ENCODE measurements around the gene GARIN5A. TPM values are rescaled to one million over a fixed set of nuclear protein-coding genes. Genes with fewer than 3 reads are reported as not detected.
A peak's percentile ranks its signal among the peaks of the same experiment; 100 is the strongest.

The GARIN5A gene
- 0.63 TPM for polyA plus RNA-seq (2013)

- WGBS (ENCODE audit: insufficient coverage), result 4% methylated on average over 47 of the region's 58 CpGs
- peak within 1 kb of the TSS; percentile 33 to 81 for H3K27ac ChIP-seq (ENCODE audit: insufficient read depth in 1 of 2, low read depth in 1 of 2, low read length in 2 of 2, poor library complexity in 1 of 2, severe bottlenecking in 2 of 2)
- H3K27me3 ChIP-seq (replicated peaks in 2 of 5; ENCODE audit: control insufficient read depth in 4 of 5, insufficient read depth in 5 of 5, low read length in 4 of 5), result no peaks in the 10 kb centered on the region
- H3K4me3 ChIP-seq (ENCODE audit: control insufficient read depth in 1 of 7, extremely low read depth in 1 of 7, insufficient read depth in 4 of 7, low read depth in 2 of 7, low read length in 6 of 7), result peak within 1 kb of the TSS; percentile 84 to 98 (median 89)
- peaks cover 0 to 7% (median 0%) of the 10 kb centered on the region in 5 experiments for H3K9me3 ChIP-seq (ENCODE audit: control extremely low read depth in 1 of 5, control insufficient read depth in 4 of 5, insufficient read depth in 2 of 5, low read depth in 1 of 5, low read length in 4 of 5)
- peaks cover 5 to 37% (median 26%) of the 10 kb centered on the region in 4 experiments for H3K36me3 ChIP-seq (ENCODE audit: control insufficient read depth in 4 of 4, insufficient read depth in 4 of 4, low read length in 3 of 4)
- POLR2A ChIA-PET, result no interaction called here
- DNase-seq, result peak; percentile 96 to 97 (median 97)
- CTCF ChIA-PET, result no interaction called here
- peaks cover 0 to 16% (median 11%) of the 10 kb centered on the region in 4 experiments for H3K4me1 ChIP-seq (ENCODE audit: control extremely low read depth in 1 of 4, control insufficient read depth in 4 of 4, insufficient read depth in 4 of 4, low read length in 3 of 4)
These were observed at the start of gene GARIN5A, which contains the start of gene EMC10 for GRCh38 chr19:50476224-50476906. Gene GARIN5A (minus strand): TSS chr19:50476848. CDS start chr19:50476388, 460 bp downstream. Gene EMC10 (plus strand): TSS chr19:50476507. CDS start chr19:50476545, 38 bp downstream.

DNA sequence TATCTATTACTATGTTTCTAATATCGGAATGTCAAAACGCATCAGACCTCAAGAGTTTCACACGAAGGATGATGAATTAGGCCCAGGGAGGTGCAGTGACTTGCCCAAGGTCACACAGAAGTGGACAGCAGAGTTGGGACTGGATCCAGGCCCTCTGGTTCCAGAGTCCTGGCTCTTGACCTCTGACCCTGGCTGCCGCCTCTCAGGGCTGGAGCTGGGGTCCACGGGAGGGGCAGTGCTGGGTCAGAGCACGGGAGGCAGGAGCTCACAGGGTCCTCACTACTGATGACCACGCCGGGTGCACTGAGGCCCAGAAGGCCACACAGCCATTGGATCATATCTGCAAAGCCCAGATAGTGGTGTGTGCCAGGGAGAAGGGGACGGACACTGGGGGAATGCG, 46.2 kb upstream of the GARIN5A start:
- Histone ChIP-seq H3K4me1 (ENCODE audit: control extremely low read depth in 1 of 4, control insufficient read depth in 4 of 4, insufficient read depth in 4 of 4, low read length in 3 of 4) (no peaks in the 10 kb centered on the region), H3K4me3 (ENCODE audit: control insufficient read depth in 1 of 7, extremely low read depth in 1 of 7, insufficient read depth in 4 of 7, low read depth in 2 of 7, low read length in 6 of 7) (no peak overlapping the region), H3K27ac (ENCODE audit: insufficient read depth in 1 of 2, low read depth in 1 of 2, low read length in 2 of 2, poor library complexity in 1 of 2, severe bottlenecking in 2 of 2) (no peak overlapping the region), H3K27me3 (replicated peaks in 2 of 5; ENCODE audit: control insufficient read depth in 4 of 5, insufficient read depth in 5 of 5, low read length in 4 of 5) (peaks cover 0 to 7% (median 0%) of the 10 kb centered on the region in 5 experiments), H3K36me3 (ENCODE audit: control insufficient read depth in 4 of 4, insufficient read depth in 4 of 4, low read length in 3 of 4) (no peaks in the 10 kb centered on the region), H3K9me3 (ENCODE audit: control extremely low read depth in 1 of 5, control insufficient read depth in 4 of 5, insufficient read depth in 2 of 5, low read depth in 1 of 5, low read length in 4 of 5) (peaks cover 0 to 8% (median 0%) of the 10 kb centered on the region in 5 experiments)
- POLR2A ChIA-PET, result no interaction called here
- no peak for DNase-seq
- CTCF ChIA-PET, result interaction anchor here (2.2 kb wide), 1 partner anchor 12 kb away, joined by 8 read pairs; no protein-coding TSS in a partner anchor
- 99% methylated on average over 9 of the region's 10 CpGs for WGBS (ENCODE audit: insufficient coverage)

GRCh38 chr19:50520822-50521465, 44.3 kb upstream of the GARIN5A start:
- H3K27me3 ChIP-seq (replicated peaks in 2 of 5; ENCODE audit: control insufficient read depth in 4 of 5, insufficient read depth in 5 of 5, low read length in 4 of 5), result peaks cover 0 to 24% (median 3%) of the 10 kb centered on the region in 5 experiments

GRCh38 chr19:50519006-50519575, 42.4 kb upstream of the GARIN5A start:
- H3K4me1 ChIP-seq (ENCODE audit: control extremely low read depth in 1 of 4, control insufficient read depth in 4 of 4, insufficient read depth in 4 of 4, low read length in 3 of 4), result peaks cover 0 to 1% (median 0%) of the 10 kb centered on the region in 4 experiments
- POLR2A ChIA-PET, result no interaction called here
- H3K36me3 ChIP-seq (ENCODE audit: control insufficient read depth in 4 of 4, insufficient read depth in 4 of 4, low read length in 3 of 4), result no peaks in the 10 kb centered on the region
- peaks cover 0 to 8% (median 0%) of the 10 kb centered on the region in 5 experiments for H3K9me3 ChIP-seq (ENCODE audit: control extremely low read depth in 1 of 5, control insufficient read depth in 4 of 5, insufficient read depth in 2 of 5, low read depth in 1 of 5, low read length in 4 of 5)
- CTCF ChIA-PET, result no interaction called here
- no peak for DNase-seq
- 96% methylated on average over 37 of the region's 40 CpGs for WGBS (ENCODE audit: insufficient coverage)
- H3K4me3 ChIP-seq (ENCODE audit: control insufficient read depth in 1 of 7, extremely low read depth in 1 of 7, insufficient read depth in 4 of 7, low read depth in 2 of 7, low read length in 6 of 7), result no peak overlapping the region
- no peak overlapping the region for H3K27ac ChIP-seq (ENCODE audit: insufficient read depth in 1 of 2, low read depth in 1 of 2, low read length in 2 of 2, poor library complexity in 1 of 2, severe bottlenecking in 2 of 2)
- H3K27me3 ChIP-seq (replicated peaks in 2 of 5; ENCODE audit: control insufficient read depth in 4 of 5, insufficient read depth in 5 of 5, low read length in 4 of 5), result peaks cover 0 to 39% (median 12%) of the 10 kb centered on the region in 5 experiments

More at GRCh38 chr19:50520822-50521465, 44.3 kb upstream of the GARIN5A start:
- Histone ChIP-seq H3K27ac (ENCODE audit: insufficient read depth in 1 of 2, low read depth in 1 of 2, low read length in 2 of 2, poor library complexity in 1 of 2, severe bottlenecking in 2 of 2) (no peak overlapping the region), H3K4me1 (ENCODE audit: control extremely low read depth in 1 of 4, control insufficient read depth in 4 of 4, insufficient read depth in 4 of 4, low read length in 3 of 4) (no peaks in the 10 kb centered on the region), H3K36me3 (ENCODE audit: control insufficient read depth in 4 of 4, insufficient read depth in 4 of 4, low read length in 3 of 4) (no peaks in the 10 kb centered on the region), H3K9me3 (ENCODE audit: control extremely low read depth in 1 of 5, control insufficient read depth in 4 of 5, insufficient read depth in 2 of 5, low read depth in 1 of 5, low read length in 4 of 5) (peaks cover 0 to 8% (median 0%) of the 10 kb centered on the region in 5 experiments), H3K4me3 (ENCODE audit: control insufficient read depth in 1 of 7, extremely low read depth in 1 of 7, insufficient read depth in 4 of 7, low read depth in 2 of 7, low read length in 6 of 7) (no peak overlapping the region)
- CTCF ChIA-PET, result no interaction called here
- 92% methylated on average over 12 of the region's 17 CpGs for WGBS (ENCODE audit: insufficient coverage)
- POLR2A ChIA-PET, result no interaction called here
- no peak for DNase-seq

DNA sequence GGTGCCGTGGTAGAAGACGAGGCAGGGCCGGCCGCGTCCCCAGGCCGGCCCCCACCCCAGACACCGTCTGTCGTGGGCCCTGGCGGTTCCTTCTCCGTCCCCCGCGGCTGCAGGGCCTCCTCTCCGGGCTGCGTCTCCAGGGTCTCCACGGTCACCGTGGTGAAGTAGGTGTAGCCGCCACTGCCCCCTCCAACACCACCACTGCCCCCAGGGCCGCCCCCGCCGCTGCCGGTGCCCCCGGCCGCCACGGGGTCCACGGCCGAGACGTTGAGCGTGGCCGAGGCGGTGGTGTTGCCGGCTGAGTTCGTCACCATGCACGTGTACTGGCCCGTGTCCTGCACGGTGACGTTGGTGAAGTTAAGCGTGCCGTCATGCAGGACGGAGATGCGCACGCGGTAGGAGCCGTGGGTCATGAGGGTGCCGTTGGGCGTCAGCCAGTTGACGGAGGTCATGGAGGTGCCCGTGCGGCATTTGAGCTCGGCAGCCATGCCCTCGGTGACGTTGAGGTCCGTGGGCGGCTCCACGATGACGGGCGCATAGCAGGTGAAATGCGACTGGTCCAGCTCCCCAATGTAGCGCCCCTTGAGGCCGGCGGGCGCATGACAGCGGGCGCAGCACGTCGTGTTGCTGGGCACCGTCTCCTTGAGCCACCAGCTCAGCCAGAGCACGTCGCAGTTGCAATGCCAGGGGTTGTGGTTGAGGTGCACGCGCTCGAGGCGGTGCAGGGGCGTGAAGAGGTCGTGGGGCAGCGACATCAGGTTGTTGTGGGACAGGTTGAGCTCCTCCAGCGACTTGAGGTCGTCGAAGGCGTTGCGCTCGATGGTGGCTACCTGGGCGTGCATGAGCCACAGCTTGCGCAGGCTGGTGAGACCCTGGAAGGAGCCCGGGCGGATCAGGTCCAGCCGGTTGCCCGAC, 41.7 kb upstream of the GARIN5A start:
- DNase-seq, result no peak
- H3K36me3 ChIP-seq (ENCODE audit: control insufficient read depth in 4 of 4, insufficient read depth in 4 of 4, low read length in 3 of 4), result no peaks in the 10 kb centered on the region
- no peak overlapping the region for H3K27ac ChIP-seq (ENCODE audit: insufficient read depth in 1 of 2, low read depth in 1 of 2, low read length in 2 of 2, poor library complexity in 1 of 2, severe bottlenecking in 2 of 2)
- peaks cover 0 to 46% (median 12%) of the 10 kb centered on the region in 5 experiments for H3K27me3 ChIP-seq (replicated peaks in 2 of 5; ENCODE audit: control insufficient read depth in 4 of 5, insufficient read depth in 5 of 5, low read length in 4 of 5)
- no peak overlapping the region for H3K4me3 ChIP-seq (ENCODE audit: control insufficient read depth in 1 of 7, extremely low read depth in 1 of 7, insufficient read depth in 4 of 7, low read depth in 2 of 7, low read length in 6 of 7)
- H3K4me1 ChIP-seq (ENCODE audit: control extremely low read depth in 1 of 4, control insufficient read depth in 4 of 4, insufficient read depth in 4 of 4, low read length in 3 of 4), result peaks cover 0 to 1% (median 0%) of the 10 kb centered on the region in 4 experiments
- whole genome bisulfite sequencing (ENCODE audit: insufficient coverage), result 96% methylated on average over 76 of the region's 87 CpGs
- H3K9me3 ChIP-seq (ENCODE audit: control extremely low read depth in 1 of 5, control insufficient read depth in 4 of 5, insufficient read depth in 2 of 5, low read depth in 1 of 5, low read length in 4 of 5), result peaks cover 0 to 8% (median 0%) of the 10 kb centered on the region in 5 experiments
- ChIA-PET POLR2A (no interaction called here), CTCF (no interaction called here)

DNA sequence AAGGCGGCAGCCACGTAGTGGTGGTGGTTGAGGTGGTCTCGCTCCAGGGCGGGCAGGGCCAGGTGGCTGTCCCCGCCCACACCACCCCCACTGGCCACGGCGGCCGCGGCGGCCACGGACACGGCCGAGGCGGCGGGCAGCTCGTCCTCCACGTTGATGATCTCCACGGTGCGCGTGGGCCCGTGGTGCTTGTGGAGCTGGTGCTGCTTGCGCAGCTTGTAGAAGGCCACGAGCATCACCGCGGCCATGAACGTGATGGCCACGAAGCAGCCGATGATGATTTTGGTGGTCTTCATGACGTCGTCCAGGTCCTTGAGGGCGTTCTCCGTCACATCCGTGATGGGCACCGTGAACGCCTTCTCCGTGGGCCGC, 41.0 kb upstream of the GARIN5A start:
- H3K4me3 ChIP-seq (ENCODE audit: control insufficient read depth in 1 of 7, extremely low read depth in 1 of 7, insufficient read depth in 4 of 7, low read depth in 2 of 7, low read length in 6 of 7), result no peak overlapping the region
- H3K4me1 ChIP-seq (ENCODE audit: control extremely low read depth in 1 of 4, control insufficient read depth in 4 of 4, insufficient read depth in 4 of 4, low read length in 3 of 4), result peaks cover 0 to 1% (median 0%) of the 10 kb centered on the region in 4 experiments
- H3K36me3 ChIP-seq (ENCODE audit: control insufficient read depth in 4 of 4, insufficient read depth in 4 of 4, low read length in 3 of 4), result no peaks in the 10 kb centered on the region
- ChIA-PET CTCF (no interaction called here), POLR2A (no interaction called here)
- peaks cover 0 to 8% (median 0%) of the 10 kb centered on the region in 5 experiments for H3K9me3 ChIP-seq (ENCODE audit: control extremely low read depth in 1 of 5, control insufficient read depth in 4 of 5, insufficient read depth in 2 of 5, low read depth in 1 of 5, low read length in 4 of 5)
- 96% methylated on average over 37 of the region's 37 CpGs for whole genome bisulfite sequencing (ENCODE audit: insufficient coverage)
- peaks cover 0 to 50% (median 12%) of the 10 kb centered on the region in 5 experiments for H3K27me3 ChIP-seq (replicated peaks in 2 of 5; ENCODE audit: control insufficient read depth in 4 of 5, insufficient read depth in 5 of 5, low read length in 4 of 5)
- no peak for DNase-seq
- no peak overlapping the region for H3K27ac ChIP-seq (ENCODE audit: insufficient read depth in 1 of 2, low read depth in 1 of 2, low read length in 2 of 2, poor library complexity in 1 of 2, severe bottlenecking in 2 of 2)
